ENCODE results near the gene SMARCA4.
"Not testable (repeated sequence)": the region's sequence is repeated elsewhere in the genome, so short reads cannot be mapped to it uniquely, and the experiment has no call there.

SMARCA4 gene

DNA sequence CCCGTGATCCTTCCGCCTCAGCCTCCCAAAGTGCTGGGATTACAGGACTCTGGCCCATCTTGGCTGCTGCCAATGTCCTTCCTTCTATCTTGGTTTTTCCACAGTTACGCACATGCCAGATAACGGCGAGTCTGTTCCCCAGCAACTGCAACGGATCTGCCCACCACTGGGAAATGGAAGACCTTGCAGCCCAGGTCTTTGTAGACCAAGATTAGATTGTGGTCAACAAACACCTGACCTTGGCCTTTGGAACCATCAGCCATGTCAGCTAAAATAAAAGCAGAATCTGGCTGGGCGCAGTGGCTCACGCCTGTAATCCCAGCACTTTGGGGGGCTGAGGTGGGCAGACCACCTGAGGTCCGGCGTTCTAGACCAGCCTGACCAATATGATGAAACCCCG, 118.1 kb downstream of the SMARCA4 start:
- no peak for DNase-seq

DNA sequence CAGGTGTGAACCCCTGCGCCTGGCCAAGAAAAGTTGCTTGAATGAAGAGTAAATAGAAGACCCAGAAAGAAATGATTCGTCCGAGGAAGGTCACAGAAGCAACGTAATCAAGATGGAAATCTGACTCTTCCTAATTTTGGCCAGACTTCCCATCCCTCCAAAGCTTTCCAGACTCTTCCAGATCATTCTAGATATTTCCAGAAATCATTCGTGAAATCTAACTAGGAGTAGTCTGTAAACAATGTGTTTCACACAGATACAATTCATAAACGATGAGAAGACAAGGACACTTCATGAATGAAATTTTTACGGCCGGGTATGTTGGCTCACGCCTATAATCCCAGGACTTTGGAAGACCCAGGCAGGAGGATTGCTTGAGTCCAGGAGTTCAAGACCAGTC, 119.2 kb downstream of the SMARCA4 start:
- DNase-seq = no peak

DNA sequence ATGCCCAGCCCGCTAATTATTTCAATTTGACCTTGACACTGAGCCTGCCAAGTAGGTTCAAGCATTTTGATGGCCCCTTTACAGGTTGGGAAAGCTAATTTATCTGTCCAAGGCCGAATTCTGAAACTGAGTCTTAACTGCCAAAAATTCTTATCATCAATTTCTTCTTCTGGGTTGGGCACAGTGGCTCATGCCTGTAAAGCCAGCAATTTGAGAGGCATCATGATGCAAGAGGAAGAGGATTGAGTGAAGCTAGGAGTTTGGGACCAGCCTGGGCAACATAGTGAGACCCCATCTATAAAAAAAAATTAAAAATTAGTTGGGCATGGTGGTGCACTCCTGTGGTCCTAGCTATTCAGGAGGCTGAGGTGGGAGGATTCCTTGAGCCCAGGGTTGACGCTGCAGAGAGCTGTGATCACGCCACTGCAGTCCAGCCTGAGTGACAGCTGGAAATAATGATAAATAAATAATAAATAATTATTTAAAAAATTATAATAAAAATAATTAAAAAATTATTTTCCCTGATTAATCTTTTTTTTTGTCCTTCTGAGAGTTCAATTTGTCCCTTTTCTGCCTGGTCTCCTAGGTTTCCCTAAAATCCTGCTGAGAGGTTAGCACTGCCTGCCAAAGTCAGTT, 127.2 kb downstream of the SMARCA4 start:
- DNase-seq = no peak

DNA sequence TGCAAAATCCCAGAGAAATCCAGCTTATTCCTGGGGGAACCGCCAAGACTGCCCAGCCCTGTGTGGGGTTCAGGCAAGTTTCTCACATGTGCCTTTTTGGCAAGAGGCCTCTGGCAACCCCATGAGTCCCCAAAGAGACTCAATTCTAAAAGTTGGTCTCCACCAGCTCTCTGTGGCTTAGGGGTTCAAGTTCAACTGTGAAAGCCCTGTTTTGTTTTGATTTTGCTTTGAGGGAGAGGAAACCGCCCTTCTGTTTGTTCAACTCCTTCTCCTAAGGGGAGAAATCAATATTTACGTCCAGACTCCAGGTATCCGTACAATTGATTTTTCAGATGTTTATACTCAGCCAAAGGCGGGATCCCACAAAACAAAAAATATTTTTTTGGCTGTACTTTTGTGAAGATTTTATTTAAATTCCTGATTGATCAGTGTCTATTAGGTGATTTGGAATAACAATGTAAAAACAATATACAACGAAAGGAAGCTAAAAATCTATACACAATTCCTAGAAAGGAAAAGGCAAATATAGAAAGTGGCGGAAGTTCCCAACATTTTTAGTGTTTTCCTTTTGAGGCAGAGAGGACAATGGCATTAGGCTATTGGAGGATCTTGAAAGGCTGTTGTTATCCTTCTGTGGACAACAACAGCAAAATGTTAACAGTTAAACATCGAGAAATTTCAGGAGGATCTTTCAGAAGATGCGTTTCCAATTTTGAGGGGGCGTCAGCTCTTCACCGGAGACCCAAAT, 127.8 kb downstream of the SMARCA4 start:
- no peak for DNase-seq

DNA sequence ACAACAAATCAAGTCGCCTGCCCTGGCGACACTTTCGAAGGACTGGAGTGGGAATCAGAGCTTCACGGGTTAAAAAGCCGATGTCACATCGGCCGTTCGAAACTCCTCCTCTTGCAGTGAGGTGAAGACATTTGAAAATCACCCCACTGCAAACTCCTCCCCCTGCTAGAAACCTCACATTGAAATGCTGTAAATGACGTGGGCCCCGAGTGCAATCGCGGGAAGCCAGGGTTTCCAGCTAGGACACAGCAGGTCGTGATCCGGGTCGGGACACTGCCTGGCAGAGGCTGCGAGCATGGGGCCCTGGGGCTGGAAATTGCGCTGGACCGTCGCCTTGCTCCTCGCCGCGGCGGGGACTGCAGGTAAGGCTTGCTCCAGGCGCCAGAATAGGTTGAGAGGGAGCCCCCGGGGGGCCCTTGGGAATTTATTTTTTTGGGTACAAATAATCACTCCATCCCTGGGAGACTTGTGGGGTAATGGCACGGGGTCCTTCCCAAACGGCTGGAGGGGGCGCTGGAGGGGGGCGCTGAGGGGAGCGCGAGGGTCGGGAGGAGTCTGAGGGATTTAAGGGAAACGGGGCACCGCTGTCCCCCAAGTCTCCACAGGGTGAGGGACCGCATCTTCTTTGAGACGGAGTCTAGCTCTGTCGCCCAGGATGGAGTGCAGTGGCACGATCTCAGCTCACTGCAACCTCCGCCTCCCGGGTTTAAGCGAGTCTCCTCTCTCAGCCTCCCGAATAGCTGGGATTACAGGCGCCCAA, 128.6 kb downstream of the SMARCA4 start, which contains the start of gene LDLR:
LDLR (plus strand) TSS at position 210 of the 760 bp plus-strand sequence; CDS start at position 296, 86 bp downstream.
- DNase-seq = peak; percentile 90

DNA sequence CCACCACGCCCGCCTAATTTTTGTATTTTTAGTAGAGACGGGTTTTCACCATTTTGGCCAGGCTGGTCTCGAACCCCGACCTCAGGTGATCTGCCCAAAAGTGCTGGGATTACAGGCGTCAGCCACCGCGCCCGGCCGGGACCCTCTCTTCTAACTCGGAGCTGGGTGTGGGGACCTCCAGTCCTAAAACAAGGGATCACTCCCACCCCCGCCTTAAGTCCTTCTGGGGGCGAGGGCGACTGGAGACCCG, 129.1 kb downstream of the SMARCA4 start:
- DNase-seq = not testable (repeated sequence)

DNA sequence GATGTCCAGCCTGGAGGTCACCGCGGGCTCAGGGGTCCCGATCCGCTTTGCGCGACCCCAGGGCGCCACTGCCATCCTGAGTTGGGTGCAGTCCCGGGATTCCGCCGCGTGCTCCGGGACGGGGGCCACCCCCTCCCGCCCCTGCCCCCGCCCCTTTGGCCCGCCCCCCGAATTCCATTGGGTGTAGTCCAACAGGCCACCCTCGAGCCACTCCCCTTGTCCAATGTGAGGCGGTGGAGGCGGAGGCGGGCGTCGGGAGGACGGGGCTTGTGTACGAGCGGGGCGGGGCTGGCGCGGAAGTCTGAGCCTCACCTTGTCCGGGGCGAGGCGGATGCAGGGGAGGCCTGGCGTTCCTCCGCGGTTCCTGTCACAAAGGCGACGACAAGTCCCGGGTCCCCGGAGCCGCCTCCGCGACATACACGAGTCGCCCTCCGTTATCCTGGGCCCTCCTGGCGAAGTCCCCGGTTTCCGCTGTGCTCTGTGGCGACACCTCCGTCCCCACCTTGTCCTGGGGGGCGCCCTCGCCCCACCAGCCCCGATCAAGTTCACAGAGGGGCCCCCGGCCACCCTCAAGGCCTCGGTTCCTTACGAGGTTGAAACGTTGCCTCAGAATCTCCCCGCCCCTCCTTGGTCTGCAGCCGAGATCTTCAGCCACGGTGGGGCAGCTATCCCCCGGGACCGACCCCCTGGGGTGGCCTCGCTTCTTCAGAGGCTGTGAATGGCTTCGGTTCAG, 129.6 kb downstream of the SMARCA4 start:
- peak; percentile 99 for DNase-seq

DNA sequence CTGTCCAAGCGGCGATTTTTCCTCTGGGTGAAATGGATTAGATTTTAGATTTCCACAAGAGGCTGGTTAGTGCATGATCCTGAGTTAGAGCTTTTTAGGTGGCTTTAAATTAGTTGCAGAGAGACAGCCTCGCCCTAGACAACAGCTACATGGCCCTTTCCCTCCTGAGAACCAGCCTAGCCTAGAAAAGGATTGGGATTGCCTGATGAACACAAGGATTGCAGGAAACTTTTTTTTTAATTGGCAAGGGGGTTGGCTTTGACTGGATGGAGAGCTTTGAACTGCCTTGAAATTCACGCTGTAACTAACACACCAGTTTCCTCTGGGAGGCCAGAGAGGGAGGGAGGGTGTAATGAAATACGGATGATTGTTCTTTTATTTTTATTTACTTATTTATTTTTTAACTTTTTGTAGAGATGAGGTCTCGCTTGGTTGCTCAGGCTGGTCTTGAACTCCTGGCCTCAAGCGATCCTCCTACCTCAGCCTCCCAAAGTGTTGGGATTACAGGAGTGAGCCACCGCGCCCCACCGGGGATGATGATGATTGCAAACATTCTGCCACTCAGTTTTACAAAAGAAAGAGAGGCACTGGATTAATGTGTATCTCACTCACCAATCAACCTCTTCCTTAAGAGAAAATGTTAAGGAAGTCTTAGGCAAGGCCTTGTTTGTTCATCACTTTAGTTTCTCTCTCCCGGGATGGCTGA, 130.3 kb downstream of the SMARCA4 start:
- DNase-seq = no peak

DNA sequence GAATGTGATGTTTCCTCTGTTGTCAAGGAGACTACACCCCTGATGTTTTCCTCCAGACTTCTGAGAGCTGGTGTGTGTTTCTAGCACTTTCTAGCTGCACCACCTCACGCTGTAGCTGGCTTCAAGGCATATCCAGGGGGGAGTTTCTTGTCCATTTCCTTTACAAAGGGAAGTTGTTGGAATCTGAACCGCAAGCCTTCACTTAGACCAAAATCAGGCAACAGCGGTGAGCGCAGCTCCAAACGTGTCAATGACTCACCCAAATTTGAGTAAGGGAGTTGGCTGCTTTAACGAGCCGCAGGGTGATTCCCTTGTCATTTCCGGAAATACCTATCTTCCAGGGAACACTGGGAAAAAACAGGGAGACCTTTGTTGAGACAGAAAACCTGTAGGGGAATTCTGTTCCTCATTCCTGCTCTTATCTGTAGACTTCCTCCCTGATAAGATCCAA, 130.9 kb downstream of the SMARCA4 start:
- DNase-seq = peak; percentile 54

DNA sequence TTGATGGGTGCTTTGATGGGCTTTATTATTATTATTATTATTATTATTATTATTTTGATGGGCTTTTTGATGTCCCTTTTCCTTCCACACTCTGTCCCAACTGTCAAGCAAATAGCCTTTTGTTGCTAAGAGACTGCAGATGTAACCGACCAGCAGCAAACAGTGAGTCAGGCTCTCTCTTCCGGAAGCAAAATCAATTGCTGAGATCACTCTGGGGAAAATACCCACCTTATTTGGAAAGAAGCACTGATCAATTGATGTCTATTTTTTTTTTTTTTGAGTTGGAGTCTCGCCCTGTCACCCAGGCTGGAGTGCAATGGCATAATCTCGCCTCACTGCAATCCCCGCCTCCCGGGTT, 131.3 kb downstream of the SMARCA4 start:
- peak; percentile 42 for DNase-seq

DNA sequence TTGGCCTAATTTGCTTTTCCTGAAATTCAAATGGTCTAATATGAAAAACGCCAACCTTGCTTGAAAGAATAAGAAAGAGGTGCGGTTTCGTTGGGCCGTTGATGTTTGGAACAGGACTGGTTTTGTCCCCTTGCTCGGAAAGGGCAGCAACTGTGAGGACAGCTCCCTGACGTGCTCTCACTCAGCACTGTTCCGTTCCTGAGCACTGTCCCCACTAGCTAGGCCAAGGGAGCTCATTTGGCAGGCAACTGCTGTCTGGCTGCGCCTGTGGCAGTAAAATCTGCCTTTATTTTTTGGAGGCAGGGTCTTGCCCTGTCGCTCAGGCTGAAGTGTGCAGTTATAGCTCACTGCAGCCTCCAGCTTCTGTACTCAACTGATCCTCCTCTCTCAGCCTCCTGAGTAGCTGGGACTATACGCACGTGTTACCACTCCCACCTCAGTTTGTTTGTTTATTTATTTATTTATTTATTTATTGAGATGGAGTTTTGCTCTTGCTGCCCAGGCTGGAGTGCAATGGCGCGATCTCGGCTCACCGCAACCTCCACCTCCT, 132.9 kb downstream of the SMARCA4 start:
- DNase-seq = no peak

DNA sequence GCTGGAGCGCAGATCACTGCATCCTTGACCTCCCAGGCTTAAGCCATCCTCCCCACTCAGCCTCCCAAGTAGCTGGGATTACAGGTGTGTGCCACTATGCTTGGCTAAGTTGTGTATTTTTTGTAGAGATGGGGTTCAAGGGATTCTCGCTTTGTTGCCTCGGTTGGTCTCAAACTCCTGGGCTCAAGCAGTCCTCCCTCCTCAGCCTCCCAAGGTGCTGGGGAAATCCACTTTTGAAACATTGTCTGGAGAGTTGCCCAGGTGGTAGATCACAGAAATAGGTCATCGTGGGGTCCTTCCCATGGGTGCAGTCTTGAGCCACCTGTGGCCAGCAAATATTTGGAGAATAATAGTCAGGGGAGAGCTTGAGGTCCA, 133.7 kb downstream of the SMARCA4 start:
- DNase-seq = no peak

DNA sequence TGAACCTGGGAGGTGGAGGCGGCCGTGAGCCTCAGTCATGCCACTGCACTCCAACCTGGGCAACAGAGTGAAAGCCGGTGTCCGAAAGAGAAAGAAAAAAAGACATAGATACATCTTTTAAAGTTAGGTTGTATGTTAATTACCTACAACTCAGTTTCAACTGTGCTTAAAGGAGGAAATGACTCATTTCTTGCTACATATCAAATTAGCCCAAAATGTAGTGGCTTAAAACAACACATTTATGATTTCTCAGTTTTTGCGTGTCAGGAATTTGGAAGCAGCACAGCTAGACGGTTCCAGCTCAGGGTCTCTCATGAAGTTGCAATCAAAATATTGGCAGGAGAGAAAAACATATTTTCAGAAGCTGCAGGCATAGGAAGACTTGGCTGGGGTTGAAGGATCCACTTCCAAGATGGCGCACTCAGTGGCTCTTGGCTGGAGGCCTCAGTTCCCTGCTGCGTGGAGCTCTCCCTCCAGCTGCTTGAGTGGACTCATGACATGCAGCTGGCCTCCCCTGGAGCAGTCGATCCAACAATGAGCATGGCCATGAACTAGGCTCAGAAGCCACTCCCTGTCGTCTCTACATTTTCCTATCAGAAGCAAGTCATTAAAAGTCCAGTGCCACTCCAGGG, 135.5 kb downstream of the SMARCA4 start:
- peak; percentile 47 for DNase-seq

DNA sequence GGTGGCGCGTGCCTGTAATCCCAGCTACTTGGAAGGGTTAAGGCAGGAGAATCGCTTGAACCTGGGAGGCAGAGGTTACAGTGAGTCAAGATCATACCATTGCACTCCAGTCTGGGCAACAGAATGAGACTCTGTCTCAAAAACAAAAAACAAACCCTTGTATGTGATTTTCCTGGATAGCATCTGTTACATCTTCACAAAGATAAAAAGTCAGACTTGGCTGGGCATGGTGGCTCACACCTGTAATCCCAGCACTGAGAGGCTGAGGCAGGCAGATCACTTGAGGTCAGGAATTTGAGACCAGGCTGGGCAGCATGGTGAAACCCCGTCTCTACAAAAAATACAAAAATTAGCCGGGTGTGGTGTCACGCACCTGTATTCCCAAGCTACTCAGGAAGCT, 136.5 kb downstream of the SMARCA4 start:
- DNase-seq = not testable (repeated sequence)

DNA sequence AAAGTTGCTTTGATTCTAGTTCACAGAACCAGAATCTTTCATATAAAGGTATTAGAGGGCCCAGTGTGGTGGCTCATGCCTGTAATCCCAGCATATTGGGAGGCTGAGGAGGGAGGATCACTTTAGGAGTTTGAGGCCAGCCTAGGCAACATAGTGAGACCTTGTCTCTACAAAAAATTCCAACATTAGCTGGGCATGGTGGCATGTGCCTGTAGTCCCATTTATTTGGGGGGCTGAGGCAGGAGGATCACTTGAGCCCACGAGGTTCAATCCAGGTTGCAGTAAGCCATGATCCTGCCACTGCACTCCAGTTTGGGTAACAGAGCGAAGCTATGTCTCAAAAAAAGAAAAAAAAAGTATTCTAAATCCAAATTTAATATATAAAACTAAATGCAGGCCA, 137.5 kb downstream of the SMARCA4 start:
- no peak for DNase-seq

DNA sequence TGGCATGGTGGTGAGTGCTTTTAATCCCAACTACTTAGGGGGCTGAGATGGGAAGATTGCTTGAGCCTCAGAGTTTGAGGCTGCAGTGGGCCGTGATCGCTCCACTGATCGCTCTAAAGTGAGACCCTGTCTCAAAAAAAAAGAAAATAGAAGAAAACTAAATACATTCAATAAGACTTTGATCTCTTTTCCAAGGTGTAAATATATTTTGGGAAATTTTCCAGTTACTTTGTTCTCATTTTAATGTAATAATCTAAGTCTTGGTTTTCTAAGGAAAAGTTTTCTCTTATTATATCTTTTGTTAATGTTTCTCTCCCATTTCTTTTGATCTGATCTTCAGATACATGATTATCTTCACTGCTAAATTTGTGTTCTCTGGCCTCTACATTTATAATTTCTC, 138.0 kb downstream of the SMARCA4 start:
- no peak for DNase-seq

DNA sequence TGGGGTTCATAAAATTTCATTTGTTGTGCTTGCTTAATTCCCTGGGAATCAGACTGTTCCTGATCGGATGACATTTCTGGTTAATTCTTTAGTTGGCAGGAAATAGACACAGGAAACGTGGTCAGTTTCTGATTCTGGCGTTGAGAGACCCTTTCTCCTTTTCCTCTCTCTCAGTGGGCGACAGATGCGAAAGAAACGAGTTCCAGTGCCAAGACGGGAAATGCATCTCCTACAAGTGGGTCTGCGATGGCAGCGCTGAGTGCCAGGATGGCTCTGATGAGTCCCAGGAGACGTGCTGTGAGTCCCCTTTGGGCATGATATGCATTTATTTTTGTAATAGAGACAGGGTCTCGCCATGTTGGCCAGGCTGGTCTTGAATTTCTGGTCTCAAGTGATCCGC, 139.2 kb downstream of the SMARCA4 start:
- no peak for DNase-seq

DNA sequence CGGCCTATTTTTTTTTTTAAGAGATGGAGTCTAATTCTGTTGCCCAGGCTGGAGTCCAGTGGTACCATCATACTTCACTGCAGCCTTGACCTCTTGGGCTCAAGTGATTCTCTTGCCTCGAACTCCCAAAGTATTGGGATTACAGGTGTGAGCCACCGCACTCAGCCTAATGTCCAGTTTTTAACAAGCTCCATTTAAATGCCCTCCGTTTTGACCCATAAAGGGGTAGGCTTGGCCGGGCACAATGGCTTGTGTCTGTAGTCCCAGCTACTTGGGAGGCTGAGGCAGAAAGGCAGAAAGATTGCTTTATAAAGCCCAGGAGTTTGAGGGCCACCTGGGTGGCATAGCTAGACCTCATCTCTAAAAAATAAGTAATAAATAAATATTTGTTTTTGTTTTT, 140.2 kb downstream of the SMARCA4 start:
- no peak for DNase-seq

DNA sequence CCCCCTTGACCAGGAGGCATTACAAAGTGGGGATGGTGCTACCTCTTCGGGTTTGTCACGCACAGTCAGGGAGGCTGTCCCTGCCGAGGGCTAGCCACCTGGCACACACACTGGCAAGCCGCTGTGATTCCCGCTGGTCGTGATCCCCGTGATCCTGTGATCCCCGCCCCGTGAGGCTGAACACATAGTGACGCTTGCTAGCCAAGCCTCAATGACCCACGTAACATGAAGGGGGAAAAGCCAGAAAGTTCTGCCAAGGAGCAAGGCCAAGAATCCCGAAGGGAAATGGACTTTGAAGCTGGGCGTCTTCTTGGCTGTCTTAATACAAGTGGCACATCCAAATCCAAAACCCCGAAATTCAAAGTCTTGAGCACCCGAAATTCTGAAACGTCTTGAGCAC, 142.1 kb downstream of the SMARCA4 start:
- no peak for DNase-seq

DNA sequence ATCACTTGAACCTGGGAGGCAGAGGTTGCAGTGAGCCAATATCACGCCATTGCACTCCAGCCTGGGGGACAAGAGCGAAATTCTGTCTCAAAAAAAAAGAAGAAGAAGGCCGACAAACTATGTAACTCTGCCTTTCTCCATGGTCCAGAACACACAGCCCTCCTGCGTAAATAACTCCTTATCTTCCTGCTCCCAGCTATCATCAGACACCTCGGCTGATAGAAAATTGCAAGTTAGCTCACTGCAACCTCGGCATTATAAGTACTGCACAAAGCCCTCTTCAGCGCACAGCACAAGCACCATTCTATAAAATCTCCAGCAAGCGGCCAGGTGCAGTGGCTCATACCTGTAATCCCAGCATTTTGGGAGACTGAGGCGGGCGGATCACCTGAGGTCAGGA, 142.8 kb downstream of the SMARCA4 start:
- DNase-seq = not testable (repeated sequence)

DNA sequence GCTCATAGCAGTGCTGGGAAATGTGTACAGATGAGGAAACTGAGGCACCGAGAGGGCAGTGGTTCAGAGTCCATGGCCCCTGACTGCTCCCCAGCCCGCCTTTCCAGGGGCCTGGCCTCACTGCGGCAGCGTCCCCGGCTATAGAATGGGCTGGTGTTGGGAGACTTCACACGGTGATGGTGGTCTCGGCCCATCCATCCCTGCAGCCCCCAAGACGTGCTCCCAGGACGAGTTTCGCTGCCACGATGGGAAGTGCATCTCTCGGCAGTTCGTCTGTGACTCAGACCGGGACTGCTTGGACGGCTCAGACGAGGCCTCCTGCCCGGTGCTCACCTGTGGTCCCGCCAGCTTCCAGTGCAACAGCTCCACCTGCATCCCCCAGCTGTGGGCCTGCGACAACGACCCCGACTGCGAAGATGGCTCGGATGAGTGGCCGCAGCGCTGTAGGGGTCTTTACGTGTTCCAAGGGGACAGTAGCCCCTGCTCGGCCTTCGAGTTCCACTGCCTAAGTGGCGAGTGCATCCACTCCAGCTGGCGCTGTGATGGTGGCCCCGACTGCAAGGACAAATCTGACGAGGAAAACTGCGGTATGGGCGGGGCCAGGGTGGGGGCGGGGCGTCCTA, 144.3 kb downstream of the SMARCA4 start:
- no peak for DNase-seq

DNA sequence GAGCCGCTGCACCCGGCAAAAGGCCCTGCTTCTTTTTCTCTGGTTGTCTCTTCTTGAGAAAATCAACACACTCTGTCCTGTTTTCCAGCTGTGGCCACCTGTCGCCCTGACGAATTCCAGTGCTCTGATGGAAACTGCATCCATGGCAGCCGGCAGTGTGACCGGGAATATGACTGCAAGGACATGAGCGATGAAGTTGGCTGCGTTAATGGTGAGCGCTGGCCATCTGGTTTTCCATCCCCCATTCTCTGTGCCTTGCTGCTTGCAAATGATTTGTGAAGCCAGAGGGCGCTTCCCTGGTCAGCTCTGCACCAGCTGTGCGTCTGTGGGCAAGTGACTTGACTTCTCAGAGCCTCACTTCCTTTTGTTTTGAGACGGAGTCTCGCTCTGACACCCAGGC, 145.6 kb downstream of the SMARCA4 start:
- no peak for DNase-seq

Data from activated CD4-positive, alpha-beta T cell treated with anti-CD3 and anti-CD28 coated beads for 48 hours (primary cell).